Measurements from ENCODE around the gene L3MBTL1.

L3MBTL1 gene

GRCh38 chr20:43516251-43516824 lies 8.8 kb downstream of the L3MBTL1 start:
- H3K4me3 ChIP-seq (ENCODE audit: low read depth, low read length) = no peak overlapping the region
- no peak for TF ChIP-seq CTCF (IDR thresholded peaks at IDR 0.05; ENCODE audit: borderline replicate concordance, insufficient read depth, low read depth, low read length)

GRCh38 chr20:43520074-43520630 lies 12.7 kb downstream of the L3MBTL1 start:
- TF ChIP-seq CTCF (IDR thresholded peaks at IDR 0.05; ENCODE audit: borderline replicate concordance, insufficient read depth, low read depth, low read length) = no peak
- H3K4me3 ChIP-seq (ENCODE audit: low read depth, low read length) = no peak overlapping the region

- H3K4me3 ChIP-seq (ENCODE audit: low read depth, low read length) = no peak overlapping the region
- TF ChIP-seq CTCF (IDR thresholded peaks at IDR 0.05; ENCODE audit: borderline replicate concordance, insufficient read depth, low read depth, low read length) = no peak
These were observed 17.5 kb downstream of the L3MBTL1 start for GRCh38 chr20:43525021-43525420.

- no peak overlapping the region for H3K4me3 ChIP-seq (ENCODE audit: low read depth, low read length)
- no peak for TF ChIP-seq CTCF (IDR thresholded peaks at IDR 0.05; ENCODE audit: borderline replicate concordance, insufficient read depth, low read depth, low read length)
These were observed 20.9 kb downstream of the L3MBTL1 start for GRCh38 chr20:43528258-43528875.

GRCh38 chr20:43529051-43529450 lies 21.6 kb downstream of the L3MBTL1 start:
- H3K4me3 ChIP-seq (ENCODE audit: low read depth, low read length) = no peak overlapping the region
- no peak for TF ChIP-seq CTCF (IDR thresholded peaks at IDR 0.05; ENCODE audit: borderline replicate concordance, insufficient read depth, low read depth, low read length)

GRCh38 chr20:43529457-43530153 lies 22.1 kb downstream of the L3MBTL1 start:
- TF ChIP-seq CTCF (IDR thresholded peaks at IDR 0.05; ENCODE audit: borderline replicate concordance, insufficient read depth, low read depth, low read length) = no peak
- no peak overlapping the region for H3K4me3 ChIP-seq (ENCODE audit: low read depth, low read length)
